H9 (cell line): ENCODE results near the gene PDCD2. TPM values are rescaled to one million over a fixed set of nuclear protein-coding genes. Genes with fewer than 3 reads are reported as not detected.

ENCODE experiments used
- DNase-seq: peaks from one replicate; pipeline ENCODE4 v3.0.0-alpha.2; 2017
- H2AFZ ChIP-seq: one replicate; pipeline ENCODE4 v1.6.1; 2013; ENCODE audit warnings: mild to moderate bottlenecking, low read length, control low read depth, moderate library complexity
- H2AK5ac ChIP-seq: 2 replicates; pipeline ENCODE4 v1.6.1; 2013; ENCODE audit warnings: low read length, control low read depth, mixed read lengths; ENCODE audit not compliant: insufficient read length
- H2BK120ac ChIP-seq: one replicate; pipeline ENCODE4 v1.6.1; 2013; ENCODE audit warnings: low read depth, mild to moderate bottlenecking, low read length, control low read depth, inconsistent platforms; ENCODE audit not compliant: poor library complexity, severe bottlenecking
- H2BK12ac ChIP-seq: 2 replicates; pipeline ENCODE4 v1.6.1; 2013; ENCODE audit warnings: low read length, control low read depth, mixed read lengths, low read depth; ENCODE audit not compliant: insufficient read length
- H2BK15ac ChIP-seq: 2 replicates; pipeline ENCODE4 v1.6.1; 2013; ENCODE audit warnings: low read depth, low read length, control low read depth
- H2BK20ac ChIP-seq: one replicate; pipeline ENCODE4 v1.6.1; 2013; ENCODE audit warnings: low read depth, mild to moderate bottlenecking, low read length, control low read depth, inconsistent platforms; ENCODE audit not compliant: poor library complexity, severe bottlenecking
- H2BK5ac ChIP-seq: 2 replicates; pipeline ENCODE4 v1.6.1; 2013; ENCODE audit warnings: low read length, control low read depth, mixed read lengths; ENCODE audit not compliant: insufficient read length
- H3K14ac ChIP-seq: 2 replicates; pipeline ENCODE4 v1.6.1; 2013; ENCODE audit warnings: low read length, control low read depth; ENCODE audit not compliant: insufficient read depth
- H3K18ac ChIP-seq: 2 replicates; pipeline ENCODE4 v1.6.1; 2013; ENCODE audit warnings: low read depth, mild to moderate bottlenecking, mixed read lengths, low read length, control low read depth; ENCODE audit not compliant: insufficient read length
- H3K23ac ChIP-seq: 2 replicates; pipeline ENCODE4 v1.6.1; 2013; ENCODE audit warnings: low read length, control low read depth, mixed read lengths, low read depth; ENCODE audit not compliant: insufficient read length
- H3K23me2 ChIP-seq: 2 replicates; pipeline ENCODE4 v1.6.1; 2013; ENCODE audit warnings: low read depth, mild to moderate bottlenecking, mixed read lengths, low read length, control low read depth; ENCODE audit not compliant: insufficient read length, poor library complexity, severe bottlenecking
- H3K27ac ChIP-seq: 2 replicates; pipeline ENCODE4 v1.5.1; 2013; ENCODE audit warnings: low read length, control low read depth, mixed read lengths, low read depth; ENCODE audit not compliant: insufficient read length
- H3K27me3 ChIP-seq: 2 replicates; pipeline ENCODE4 v1.6.1; 2013; ENCODE audit warnings: low read length, control low read depth, inconsistent platforms; ENCODE audit not compliant: insufficient read depth
- H3K4ac ChIP-seq: 2 replicates; pipeline ENCODE4 v1.6.1; 2013; ENCODE audit warnings: low read depth, mild to moderate bottlenecking, control low read depth, inconsistent platforms, low read length, moderate library complexity
- H3K4me1 ChIP-seq: 2 replicates; pipeline ENCODE4 v1.6.1; 2013; ENCODE audit warnings: low read length, control low read depth, inconsistent platforms; ENCODE audit not compliant: insufficient read depth
- H3K4me2 ChIP-seq: 2 replicates; pipeline ENCODE4 v1.6.1; 2013; ENCODE audit warnings: low read length, control low read depth, mixed read lengths; ENCODE audit not compliant: insufficient read length, insufficient read depth
- H3K56ac ChIP-seq: 2 replicates; pipeline ENCODE4 v1.6.1; 2013; ENCODE audit warnings: low read depth, mild to moderate bottlenecking, mixed read lengths, low read length, control low read depth; ENCODE audit not compliant: insufficient read length
- H3K79me1 ChIP-seq: 2 replicates; pipeline ENCODE4 v1.6.1; 2013; ENCODE audit warnings: low read depth, mild to moderate bottlenecking, moderate library complexity, low read length, control low read depth, inconsistent platforms; ENCODE audit not compliant: insufficient read depth, poor library complexity, severe bottlenecking
- H3K79me2 ChIP-seq: 2 replicates; pipeline ENCODE4 v1.6.1; 2013; ENCODE audit warnings: low read length, control low read depth, inconsistent platforms; ENCODE audit not compliant: insufficient read depth
- H3K9ac ChIP-seq: 2 replicates; pipeline ENCODE4 v1.6.1; 2013; ENCODE audit warnings: low read length, control low read depth, mixed read lengths; ENCODE audit not compliant: insufficient read length; ENCODE audit errors: extremely low read depth
- H3K9me3 ChIP-seq: one replicate; pipeline ENCODE4 v1.6.1; 2013; ENCODE audit warnings: low read depth, low read length, inconsistent platforms; ENCODE audit not compliant: control insufficient read depth
- H3T11ph ChIP-seq: one replicate; pipeline ENCODE4 v1.6.1; 2013; ENCODE audit warnings: mild to moderate bottlenecking, low read length, control low read depth, inconsistent platforms
- H4K20me1 ChIP-seq: one replicate; pipeline ENCODE4 v1.6.1; 2013; ENCODE audit not compliant: control insufficient read depth, insufficient read length, insufficient read depth
- H4K5ac ChIP-seq: 2 replicates; pipeline ENCODE4 v1.6.1; 2013; ENCODE audit warnings: low read depth, mild to moderate bottlenecking, mixed read lengths, low read length, control low read depth; ENCODE audit not compliant: insufficient read length
- H4K8ac ChIP-seq: replicated peaks from 2 replicates; pipeline ENCODE4 v1.6.1; 2013; ENCODE audit warnings: low read length, control low read depth, mixed read lengths, low read depth; ENCODE audit not compliant: insufficient read length
- H4K91ac ChIP-seq: 2 replicates; pipeline ENCODE4 v1.6.1; 2013; ENCODE audit warnings: low read depth, mild to moderate bottlenecking, moderate library complexity, mixed read lengths, low read length, control low read depth; ENCODE audit not compliant: insufficient read length
- H3K27ac Mint-ChIP-seq, 3 experiments: 2 replicates in 2 of 3; 3 replicates in 1 of 3; pipeline ENCODE4 v1.8.0; 2020 to 2021; ENCODE audit warnings: mixed read lengths in 3 of 3, mild to moderate bottlenecking in 1 of 3, moderate library complexity in 1 of 3
- H3K27me3 Mint-ChIP-seq: 2 replicates; pipeline ENCODE4 v1.8.0; 2021; ENCODE audit warnings: low read depth, mild to moderate bottlenecking, moderate library complexity, mixed read lengths
- H3K36me3 Mint-ChIP-seq, 3 experiments: 2 replicates in 2 of 3; 3 replicates in 1 of 3; pipeline ENCODE4 v1.8.0; 2020 to 2021; ENCODE audit warnings: low read depth in 3 of 3, mixed read lengths in 3 of 3; ENCODE audit not compliant: insufficient read depth in 1 of 3
- H3K4me1 Mint-ChIP-seq, 2 experiments: 2 replicates each; pipeline ENCODE4 v1.8.0; 2020; ENCODE audit warnings: mixed read lengths in 2 of 2
- H3K4me3 Mint-ChIP-seq, 2 experiments: 2 replicates in 1 of 2; 3 replicates in 1 of 2; pipeline ENCODE4 v1.8.0; 2020 to 2021; ENCODE audit warnings: mild to moderate bottlenecking in 2 of 2, mixed read lengths in 2 of 2, moderate library complexity in 1 of 2
- H3K9me3 Mint-ChIP-seq, 2 experiments: 2 replicates in 1 of 2; 3 replicates in 1 of 2; pipeline ENCODE4 v1.8.0; 2020; ENCODE audit warnings: mild to moderate bottlenecking in 2 of 2, mixed read lengths in 2 of 2, moderate library complexity in 1 of 2
- CTCF ChIP-seq: fragments of 200-600 bp; sonication (generic); conservative IDR thresholded peaks from 3 replicates; pipeline ENCODE4 v1.8.0; 2021; ENCODE audit warnings: antibody characterized with exemption, mild to moderate bottlenecking
- WGBS: extraction: QIAGEN DNeasy Blood & Tissue Kit; methylation state at CpG from one replicate; pipeline ENCODE4 v1.1.7; 2013; ENCODE audit warnings: missing lambda C conversion rate, low lambda C conversion rate, mixed read lengths; ENCODE audit not compliant: insufficient read length; ENCODE audit errors: extremely low coverage; 5-methylcytosine and 5-hydroxymethylcytosine counted together
- total RNA-seq: library from RNA; stranded (reverse); gene quantifications from 2 replicates; pipeline ENCODE4 v1.2.1, GENCODE V29; 2021

PDCD2 gene
- total RNA-seq, 1 experiment from 2014 or later, result 78.5 TPM

GRCh38 chr6:170535004-170535403 lies 49.4 kb downstream of the PDCD2 start:
- H3K14ac ChIP-seq, result no peak overlapping the region
- H4K8ac ChIP-seq, result no peak overlapping the region
- no peak overlapping the region for H3K4me3 Mint-ChIP-seq
- H3K27me3 Mint-ChIP-seq, result no peaks in the 10 kb centered on the region
- no peaks in the 10 kb centered on the region for H3K79me2 ChIP-seq
- H2AFZ ChIP-seq, result no peak overlapping the region
- H2BK20ac ChIP-seq, result no peak overlapping the region
- no peak for TF ChIP-seq CTCF
- H3K18ac ChIP-seq, result no peak overlapping the region
- H3T11ph ChIP-seq, result no peak overlapping the region
- H2BK5ac ChIP-seq, result no peak overlapping the region
- no peak overlapping the region for H2BK120ac ChIP-seq
- H3K4me2 ChIP-seq, result no peak overlapping the region
- no peak overlapping the region for H3K23ac ChIP-seq
- H3K4ac ChIP-seq, result no peak overlapping the region
- no peak overlapping the region for H2AK5ac ChIP-seq
- no CpG with 5 or more reads among the region's 5 CpGs for WGBS
- no peaks in the 10 kb centered on the region for H4K20me1 ChIP-seq
- no peaks in the 10 kb centered on the region for H3K9me3 Mint-ChIP-seq
- H4K5ac ChIP-seq, result no peak overlapping the region
- peaks cover 28 to 61% (median 55%) of the 10 kb centered on the region in 3 experiments; a peak in 6 of 7 replicates for H3K36me3 Mint-ChIP-seq
- H3K79me1 ChIP-seq, result peaks cover 4% of the 10 kb centered on the region
- no peak overlapping the region for H3K27ac Mint-ChIP-seq
- H3K27ac ChIP-seq, result no peak overlapping the region
- no peaks in the 10 kb centered on the region for H3K27me3 ChIP-seq
- no peak for DNase-seq
- no peak overlapping the region for H3K56ac ChIP-seq
- H3K9me3 ChIP-seq, result no peaks in the 10 kb centered on the region
- no peak overlapping the region for H2BK15ac ChIP-seq
- H2BK12ac ChIP-seq, result no peak overlapping the region
- H3K4me1 Mint-ChIP-seq, result peaks cover 0 to under 1% of the 10 kb centered on the region in 2 experiments; a peak in 1 of 4 replicates
- H3K9ac ChIP-seq, result no peak overlapping the region
- no peaks in the 10 kb centered on the region for H3K23me2 ChIP-seq
- no peaks in the 10 kb centered on the region for H3K4me1 ChIP-seq
- no peak overlapping the region for H4K91ac ChIP-seq
